ENCODE results near the gene FANCE.
A peak's percentile ranks its signal among the peaks of the same experiment; 100 is the strongest.

The FANCE gene

GRCh38 chr6:35496036-35496840, 44.1 kb downstream of the FANCE start:
- H3K36me3 ChIP-seq (ENCODE audit: low read depth): no peaks in the 10 kb centered on the region
- H3K9me3 ChIP-seq (ENCODE audit: severe bottlenecking): no peaks in the 10 kb centered on the region
- peak overlapping the region; percentile 96 for H3K27ac ChIP-seq (ENCODE audit: poor library complexity, severe bottlenecking)
- H3K27me3 ChIP-seq (ENCODE audit: insufficient read depth, poor library complexity, severe bottlenecking): no peaks in the 10 kb centered on the region
- DNase-seq (ENCODE audit: low spot score): peak; percentile 59
- TF ChIP-seq, protein P1, sequence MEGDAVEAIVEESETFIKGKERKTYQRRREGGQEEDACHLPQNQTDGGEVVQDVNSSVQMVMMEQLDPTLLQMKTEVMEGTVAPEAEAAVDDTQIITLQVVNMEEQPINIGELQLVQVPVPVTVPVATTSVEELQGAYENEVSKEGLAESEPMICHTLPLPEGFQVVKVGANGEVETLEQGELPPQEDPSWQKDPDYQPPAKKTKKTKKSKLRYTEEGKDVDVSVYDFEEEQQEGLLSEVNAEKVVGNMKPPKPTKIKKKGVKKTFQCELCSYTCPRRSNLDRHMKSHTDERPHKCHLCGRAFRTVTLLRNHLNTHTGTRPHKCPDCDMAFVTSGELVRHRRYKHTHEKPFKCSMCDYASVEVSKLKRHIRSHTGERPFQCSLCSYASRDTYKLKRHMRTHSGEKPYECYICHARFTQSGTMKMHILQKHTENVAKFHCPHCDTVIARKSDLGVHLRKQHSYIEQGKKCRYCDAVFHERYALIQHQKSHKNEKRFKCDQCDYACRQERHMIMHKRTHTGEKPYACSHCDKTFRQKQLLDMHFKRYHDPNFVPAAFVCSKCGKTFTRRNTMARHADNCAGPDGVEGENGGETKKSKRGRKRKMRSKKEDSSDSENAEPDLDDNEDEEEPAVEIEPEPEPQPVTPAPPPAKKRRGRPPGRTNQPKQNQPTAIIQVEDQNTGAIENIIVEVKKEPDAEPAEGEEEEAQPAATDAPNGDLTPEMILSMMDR (IDR thresholded peaks at IDR 0.05; ENCODE audit: poor library complexity, severe bottlenecking): no peak
- H3K4me1 ChIP-seq (ENCODE audit: insufficient read depth, poor library complexity, severe bottlenecking): peaks cover 11% of the 10 kb centered on the region
- ATAC-seq (ENCODE audit: low read depth): peak; percentile 7; the same call in 2 of the 3 replicates
- peak overlapping the region; percentile 88 for H3K4me3 ChIP-seq (ENCODE audit: severe bottlenecking)

GRCh38 chr6:35496841-35497570, 44.9 kb downstream of the FANCE start, which contains the start of gene TEAD3:
Gene TEAD3, minus strand, starts transcription at chr6:35497079.
- Histone ChIP-seq H3K4me3 (ENCODE audit: severe bottlenecking) (peak within 1 kb of the TSS; percentile 88), H3K27ac (ENCODE audit: poor library complexity, severe bottlenecking) (peak within 1 kb of the TSS; percentile 96), H3K27me3 (ENCODE audit: insufficient read depth, poor library complexity, severe bottlenecking) (no peaks in the 10 kb centered on the region), H3K4me1 (ENCODE audit: insufficient read depth, poor library complexity, severe bottlenecking) (peaks cover 4% of the 10 kb centered on the region), H3K9me3 (ENCODE audit: severe bottlenecking) (no peaks in the 10 kb centered on the region), H3K36me3 (ENCODE audit: low read depth) (no peaks in the 10 kb centered on the region)
- DNase-seq (ENCODE audit: low spot score): peak; percentile 77
- TF ChIP-seq, protein P1 (IDR thresholded peaks at IDR 0.05; ENCODE audit: poor library complexity, severe bottlenecking): peak; percentile 29
- peak; percentile 56 for ATAC-seq (ENCODE audit: low read depth)

DNA sequence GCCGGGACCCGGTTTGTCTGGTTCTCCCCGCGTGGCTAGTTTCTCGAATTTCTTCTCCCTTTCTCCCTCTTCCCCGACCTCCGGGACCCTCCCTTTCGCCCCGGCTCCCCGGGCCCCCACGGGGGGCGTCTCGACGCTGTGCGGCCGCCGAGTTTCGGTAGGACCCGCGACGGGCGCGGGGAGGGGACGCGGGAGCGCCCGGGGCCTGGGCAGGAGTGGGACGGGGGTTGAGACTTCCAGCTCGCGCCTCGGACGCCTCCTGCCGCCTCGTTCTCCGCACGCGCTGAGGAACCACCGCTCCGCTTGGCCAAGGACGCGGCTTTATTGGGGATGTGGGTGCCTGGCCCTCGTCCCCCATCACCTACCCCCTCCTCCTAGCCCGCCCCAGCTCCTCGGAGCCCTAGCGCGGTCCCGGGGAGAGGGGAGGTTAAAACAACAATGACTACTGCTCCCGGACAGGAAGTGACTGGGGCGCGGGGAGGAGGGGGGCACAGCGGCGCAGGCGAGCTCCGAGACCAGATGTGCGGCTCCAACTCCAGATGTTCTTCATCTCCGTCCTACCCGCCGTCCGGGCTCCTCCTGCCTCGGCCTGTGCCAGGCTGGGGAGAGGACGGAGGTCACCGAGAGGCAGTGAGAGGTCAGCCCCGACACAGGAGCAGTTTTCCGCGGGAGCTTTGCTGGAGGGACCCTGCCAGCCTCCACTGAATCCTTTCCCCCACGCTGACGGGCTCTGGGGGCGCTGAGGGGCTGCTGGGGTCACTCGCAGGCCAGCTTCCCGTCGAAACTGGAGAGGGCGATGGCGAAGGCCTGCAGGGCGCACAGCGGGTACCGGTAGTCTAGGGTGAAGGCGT, 45.7 kb downstream of the FANCE start:
- H3K27me3 ChIP-seq (ENCODE audit: insufficient read depth, poor library complexity, severe bottlenecking): no peaks in the 10 kb centered on the region
- peak overlapping the region; percentile 88 for H3K4me3 ChIP-seq (ENCODE audit: severe bottlenecking)
- no peaks in the 10 kb centered on the region for H3K36me3 ChIP-seq (ENCODE audit: low read depth)
- H3K4me1 ChIP-seq (ENCODE audit: insufficient read depth, poor library complexity, severe bottlenecking): no peaks in the 10 kb centered on the region
- TF ChIP-seq, protein P1 (IDR thresholded peaks at IDR 0.05; ENCODE audit: poor library complexity, severe bottlenecking): peak; percentile 3
- ATAC-seq (ENCODE audit: low read depth): peak; percentile 53
- DNase-seq (ENCODE audit: low spot score): peak; percentile 78
- peak overlapping the region; percentile 96 for H3K27ac ChIP-seq (ENCODE audit: poor library complexity, severe bottlenecking)
- H3K9me3 ChIP-seq (ENCODE audit: severe bottlenecking): no peaks in the 10 kb centered on the region

- Histone ChIP-seq H3K36me3 (ENCODE audit: low read depth) (no peaks in the 10 kb centered on the region), H3K4me3 (ENCODE audit: severe bottlenecking) (peak overlapping the region; percentile 88), H3K4me1 (ENCODE audit: insufficient read depth, poor library complexity, severe bottlenecking) (no peaks in the 10 kb centered on the region), H3K9me3 (ENCODE audit: severe bottlenecking) (no peaks in the 10 kb centered on the region), H3K27ac (ENCODE audit: poor library complexity, severe bottlenecking) (peak overlapping the region; percentile 96), H3K27me3 (ENCODE audit: insufficient read depth, poor library complexity, severe bottlenecking) (no peaks in the 10 kb centered on the region)
- DNase-seq (ENCODE audit: low spot score): peak; percentile 64
- ATAC-seq (ENCODE audit: low read depth): no peak
- TF ChIP-seq, protein P1 (IDR thresholded peaks at IDR 0.05; ENCODE audit: poor library complexity, severe bottlenecking): no peak
These were observed 46.4 kb downstream of the FANCE start for GRCh38 chr6:35498422-35499067.
